Mucosa of gallbladder (tissue), 1 donor: ENCODE results near the gene FBXL19. TPM values are rescaled to one million over a fixed set of nuclear protein-coding genes. Genes with fewer than 3 reads are reported as not detected.

Source experiments
- DNase-seq: peaks from one replicate; pipeline ENCODE4 v3.0.0-alpha.2; 2020; ENCODE audit warnings: low spot score
- total RNA-seq: library from RNA; stranded (reverse); gene quantifications from one replicate; pipeline ENCODE4 v1.2.1, GENCODE V29; 2021
- donor health status: DM: no; HTN: no; CAD: no.

Gene FBXL19
- total RNA-seq, 1 donor from 2014 or later: 27.7 TPM

GRCh38 chr16:30987581-30988190 is 64.3 kb downstream of the FBXL19 start:
- no peak for DNase-seq

GRCh38 chr16:30989469-30990047 is 66.2 kb downstream of the FBXL19 start:
- DNase-seq: no peak

GRCh38 chr16:30990105-30990504 is 66.7 kb downstream of the FBXL19 start:
- DNase-seq: no peak

- no peak for DNase-seq
These were observed 67.7 kb downstream of the FBXL19 start for GRCh38 chr16:30991052-30991451.

GRCh38 chr16:30992276-30992780 is 69.0 kb downstream of the FBXL19 start:
- DNase-seq: no peak

GRCh38 chr16:30992931-30993816 is 69.8 kb downstream of the FBXL19 start:
- DNase-seq: no peak

GRCh38 chr16:30995927-30996323 is 72.6 kb downstream of the FBXL19 start:
- no peak for DNase-seq

- DNase-seq: no peak
These were observed 73.1 kb downstream of the FBXL19 start for GRCh38 chr16:30996324-30996984.

GRCh38 chr16:30996985-30997724 is 73.8 kb downstream of the FBXL19 start:
- peak; percentile 80 for DNase-seq

GRCh38 chr16:30997725-30998711 is 74.6 kb downstream of the FBXL19 start:
- DNase-seq: no peak

Other genes starting within 250 kb of the FBXL19 start
- 89.5 TPM for gene SRCAP, start 224.4 kb upstream of the FBXL19 start, total RNA-seq
- 39.2 TPM for gene PHKG2, start 175.1 kb upstream of the FBXL19 start, total RNA-seq
- gene CFAP119, start 161.5 kb upstream of the FBXL19 start, total RNA-seq: 13.2 TPM
- gene RNF40, start 161.2 kb upstream of the FBXL19 start, total RNA-seq: 129 TPM
- gene ZNF629, start 136.4 kb upstream of the FBXL19 start, total RNA-seq: 18.9 TPM
- gene BCL7C, start 29.5 kb upstream of the FBXL19 start, total RNA-seq: 37.8 TPM
- gene CTF1, start 27.0 kb upstream of the FBXL19 start, total RNA-seq: 11.0 TPM
- 34.4 TPM for gene ORAI3, start 25.5 kb downstream of the FBXL19 start, total RNA-seq
- 17.6 TPM for gene SETD1A, start 34.2 kb downstream of the FBXL19 start, total RNA-seq
- gene HSD3B7, start 61.6 kb downstream of the FBXL19 start, total RNA-seq: 30.6 TPM
- gene STX1B, start 87.1 kb downstream of the FBXL19 start, total RNA-seq: 0.58 TPM
- gene STX4, start 110.0 kb downstream of the FBXL19 start, total RNA-seq: 84.0 TPM
- gene ZNF668, start 150.7 kb downstream of the FBXL19 start, total RNA-seq: 9.2 TPM
- 26.1 TPM for gene ZNF646, start 150.8 kb downstream of the FBXL19 start, total RNA-seq
- gene PRSS53, start 165.4 kb downstream of the FBXL19 start, total RNA-seq: 4.5 TPM
- gene VKORC1, start 171.2 kb downstream of the FBXL19 start, total RNA-seq: 100 TPM
- gene BCKDK, start 184.8 kb downstream of the FBXL19 start, total RNA-seq: 49.6 TPM
- 67.2 TPM for gene KAT8, start 194.1 kb downstream of the FBXL19 start, total RNA-seq
- gene PRSS8, start 212.2 kb downstream of the FBXL19 start, total RNA-seq: 312 TPM
- gene PRSS36, start 226.5 kb downstream of the FBXL19 start, total RNA-seq: 5.7 TPM